Thyroid gland (tissue), 4 donors: ENCODE measurements around the gene NADK2.

Experiments used
- POLR2A ChIP-seq, 2 donors: fragments of 450-650 bp; IDR thresholded peaks; one replicate each; pipeline ENCODE4 v1.6.1; 2017; ENCODE audit warnings: antibody characterized with exemption in 2 of 2, mild to moderate bottlenecking in 2 of 2, moderate library complexity in 1 of 2
- TF ChIP-seq, protein P1 (sequence below), 6 experiments: fragments of 200-600 bp in 3 of 6; fragments of 450-650 bp in 3 of 6; sonication (generic) in 3 of 6; IDR thresholded peaks; one replicate each; pipeline ENCODE4 v1.5.1; 2016 to 2019; ENCODE audit warnings: antibody characterized with exemption in 6 of 6, mild to moderate bottlenecking in 2 of 6, inconsistent platforms in 1 of 6, moderate library complexity in 1 of 6

GRCh38 chr5:36174119-36174518 lies 67.6 kb downstream of the NADK2 start:
- TF ChIP-seq POLR2A (IDR thresholded peaks at IDR 0.05), result no peak
- TF ChIP-seq, protein P1, sequence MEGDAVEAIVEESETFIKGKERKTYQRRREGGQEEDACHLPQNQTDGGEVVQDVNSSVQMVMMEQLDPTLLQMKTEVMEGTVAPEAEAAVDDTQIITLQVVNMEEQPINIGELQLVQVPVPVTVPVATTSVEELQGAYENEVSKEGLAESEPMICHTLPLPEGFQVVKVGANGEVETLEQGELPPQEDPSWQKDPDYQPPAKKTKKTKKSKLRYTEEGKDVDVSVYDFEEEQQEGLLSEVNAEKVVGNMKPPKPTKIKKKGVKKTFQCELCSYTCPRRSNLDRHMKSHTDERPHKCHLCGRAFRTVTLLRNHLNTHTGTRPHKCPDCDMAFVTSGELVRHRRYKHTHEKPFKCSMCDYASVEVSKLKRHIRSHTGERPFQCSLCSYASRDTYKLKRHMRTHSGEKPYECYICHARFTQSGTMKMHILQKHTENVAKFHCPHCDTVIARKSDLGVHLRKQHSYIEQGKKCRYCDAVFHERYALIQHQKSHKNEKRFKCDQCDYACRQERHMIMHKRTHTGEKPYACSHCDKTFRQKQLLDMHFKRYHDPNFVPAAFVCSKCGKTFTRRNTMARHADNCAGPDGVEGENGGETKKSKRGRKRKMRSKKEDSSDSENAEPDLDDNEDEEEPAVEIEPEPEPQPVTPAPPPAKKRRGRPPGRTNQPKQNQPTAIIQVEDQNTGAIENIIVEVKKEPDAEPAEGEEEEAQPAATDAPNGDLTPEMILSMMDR (IDR thresholded peaks at IDR 0.05), result no peak
